Nephron progenitor cell (in vitro differentiated cells): ENCODE measurements around the gene LAMB1.

Experiments used
- DNase-seq: peaks from one replicate; pipeline ENCODE4 v3.0.0; 2021
- H3K27ac Mint-ChIP-seq: 2 replicates; pipeline ENCODE4 v1.8.0; 2021; ENCODE audit warnings: mild to moderate bottlenecking, moderate library complexity, mixed read lengths
- H3K27me3 Mint-ChIP-seq: 2 replicates; pipeline ENCODE4 v1.8.0; 2021; ENCODE audit warnings: mild to moderate bottlenecking, low read depth, mixed read lengths; ENCODE audit not compliant: poor library complexity
- H3K36me3 Mint-ChIP-seq: 2 replicates; pipeline ENCODE4 v1.8.0; 2021; ENCODE audit warnings: low read depth, mixed read lengths
- H3K4me1 Mint-ChIP-seq: 2 replicates; pipeline ENCODE4 v1.8.0; 2021; ENCODE audit warnings: mixed read lengths
- H3K4me3 Mint-ChIP-seq: 2 replicates; pipeline ENCODE4 v1.8.0; 2021; ENCODE audit warnings: mild to moderate bottlenecking, moderate library complexity, mixed read lengths
- H3K9me3 Mint-ChIP-seq: 2 replicates; pipeline ENCODE4 v1.8.0; 2021; ENCODE audit warnings: mild to moderate bottlenecking, moderate library complexity, mixed read lengths
- CTCF ChIP-seq: fragments of 200-600 bp; sonication (generic); IDR thresholded peaks from 2 replicates; pipeline ENCODE4 v1.5.0; 2021; ENCODE audit warnings: antibody characterized with exemption

Gene LAMB1

GRCh38 chr7:108007261-108007660 is 4.3 kb upstream of the LAMB1 start:
- Mint-ChIP-seq H3K4me3 (no peak overlapping the region), H3K9me3 (no peaks in the 10 kb centered on the region), H3K27me3 (peaks cover 58% of the 10 kb centered on the region), H3K36me3 (no peaks in the 10 kb centered on the region), H3K4me1 (peaks cover 16% of the 10 kb centered on the region), H3K27ac (no peak overlapping the region)
- no peak for DNase-seq
- TF ChIP-seq CTCF: no peak

GRCh38 chr7:108004220-108005142 is 1.5 kb upstream of the LAMB1 start:
- peak; percentile 20 for DNase-seq
- peaks cover 28% of the 10 kb centered on the region for H3K4me1 Mint-ChIP-seq

GRCh38 chr7:108003599-108003935 is 606 bp upstream of the LAMB1 start:
- no peaks in the 10 kb centered on the region for H3K36me3 Mint-ChIP-seq
- peaks cover 5% of the 10 kb centered on the region for H3K9me3 Mint-ChIP-seq
- no peak for TF ChIP-seq CTCF
- DNase-seq: no peak
- peaks cover 60% of the 10 kb centered on the region for H3K27me3 Mint-ChIP-seq
- H3K4me3 Mint-ChIP-seq: peak overlapping the region; percentile 97
- H3K4me1 Mint-ChIP-seq: peaks cover 38% of the 10 kb centered on the region
- no peak overlapping the region for H3K27ac Mint-ChIP-seq

More at GRCh38 chr7:108004220-108005142, 1.5 kb upstream of the LAMB1 start:
- Mint-ChIP-seq H3K27me3 (peaks cover 63% of the 10 kb centered on the region), H3K27ac (no peak overlapping the region), H3K9me3 (peaks cover 5% of the 10 kb centered on the region), H3K4me3 (peak overlapping the region; percentile 97), H3K36me3 (no peaks in the 10 kb centered on the region)
- no peak for TF ChIP-seq CTCF

- peak; percentile 44 for DNase-seq
- peaks cover 12% of the 10 kb centered on the region for H3K36me3 Mint-ChIP-seq
Observed at GRCh38 chr7:108001764-108002725, 916 bp downstream of the LAMB1 start.

More at GRCh38 chr7:108001764-108002725, 916 bp downstream of the LAMB1 start:
- no peak for TF ChIP-seq CTCF
- Mint-ChIP-seq H3K4me1 (peaks cover 43% of the 10 kb centered on the region), H3K9me3 (peaks cover 5% of the 10 kb centered on the region), H3K27ac (no peak overlapping the region), H3K27me3 (peaks cover 47% of the 10 kb centered on the region), H3K4me3 (peak overlapping the region; percentile 97)
